ENCODE measurements around the gene MGARP.
"Not testable (repeated sequence)": the region's sequence is repeated elsewhere in the genome, so short reads cannot be mapped to it uniquely, and the experiment has no call there.

MGARP gene

GRCh38 chr4:139295206-139295941 is 15.3 kb upstream of the MGARP start:
- DNase-seq, result peak; percentile 98

- DNase-seq, result no peak
Observed at GRCh38 chr4:139286186-139286698, 6.2 kb upstream of the MGARP start.

- DNase-seq, result no peak
Observed at GRCh38 chr4:139282721-139283075, 2.7 kb upstream of the MGARP start.

GRCh38 chr4:139282065-139282720 is 2.2 kb upstream of the MGARP start:
- DNase-seq, result no peak

- DNase-seq, result no peak
Observed at GRCh38 chr4:139278912-139279759, 889 bp downstream of the MGARP start.

GRCh38 chr4:139278485-139278884 is 1.5 kb downstream of the MGARP start:
- no peak for DNase-seq

GRCh38 chr4:139275281-139275735 is 4.7 kb downstream of the MGARP start:
- no peak for DNase-seq

GRCh38 chr4:139274790-139275189 is 5.2 kb downstream of the MGARP start:
- DNase-seq, result no peak

- no peak for DNase-seq
Observed at GRCh38 chr4:139273835-139274234, 6.2 kb downstream of the MGARP start.

GRCh38 chr4:139267301-139267700 is 12.7 kb downstream of the MGARP start:
- no peak for DNase-seq

- DNase-seq, result peak; percentile 96
Observed at GRCh38 chr4:139266583-139267257, 13.3 kb downstream of the MGARP start.

- no peak for DNase-seq
Observed at GRCh38 chr4:139266208-139266582, 13.8 kb downstream of the MGARP start.

- DNase-seq, result no peak
Observed at GRCh38 chr4:139265654-139266053, 14.4 kb downstream of the MGARP start.

GRCh38 chr4:139256349-139256748 is 23.7 kb downstream of the MGARP start:
- DNase-seq, result no peak

GRCh38 chr4:139255581-139255980 is 24.4 kb downstream of the MGARP start:
- DNase-seq, result not testable (repeated sequence)

GRCh38 chr4:139253713-139254112 is 26.3 kb downstream of the MGARP start:
- DNase-seq, result no peak

GRCh38 chr4:139253046-139253445 is 27.0 kb downstream of the MGARP start:
- no peak for DNase-seq

- no peak for DNase-seq
Observed at GRCh38 chr4:139247700-139248238, 32.3 kb downstream of the MGARP start.

GRCh38 chr4:139247241-139247640 is 32.8 kb downstream of the MGARP start:
- DNase-seq, result no peak

GRCh38 chr4:139246166-139246565 is 33.9 kb downstream of the MGARP start:
- DNase-seq, result no peak

- no peak for DNase-seq
Observed at GRCh38 chr4:139245590-139245989, 34.4 kb downstream of the MGARP start.
